Ecto neural progenitor cell (in vitro differentiated cells): ENCODE results near the gene BAHCC1.

Experiments
- DNase-seq: peaks from one replicate; pipeline ENCODE4 v3.0.0-alpha.2; 2018; ENCODE audit warnings: low spot score

BAHCC1 gene

DNA sequence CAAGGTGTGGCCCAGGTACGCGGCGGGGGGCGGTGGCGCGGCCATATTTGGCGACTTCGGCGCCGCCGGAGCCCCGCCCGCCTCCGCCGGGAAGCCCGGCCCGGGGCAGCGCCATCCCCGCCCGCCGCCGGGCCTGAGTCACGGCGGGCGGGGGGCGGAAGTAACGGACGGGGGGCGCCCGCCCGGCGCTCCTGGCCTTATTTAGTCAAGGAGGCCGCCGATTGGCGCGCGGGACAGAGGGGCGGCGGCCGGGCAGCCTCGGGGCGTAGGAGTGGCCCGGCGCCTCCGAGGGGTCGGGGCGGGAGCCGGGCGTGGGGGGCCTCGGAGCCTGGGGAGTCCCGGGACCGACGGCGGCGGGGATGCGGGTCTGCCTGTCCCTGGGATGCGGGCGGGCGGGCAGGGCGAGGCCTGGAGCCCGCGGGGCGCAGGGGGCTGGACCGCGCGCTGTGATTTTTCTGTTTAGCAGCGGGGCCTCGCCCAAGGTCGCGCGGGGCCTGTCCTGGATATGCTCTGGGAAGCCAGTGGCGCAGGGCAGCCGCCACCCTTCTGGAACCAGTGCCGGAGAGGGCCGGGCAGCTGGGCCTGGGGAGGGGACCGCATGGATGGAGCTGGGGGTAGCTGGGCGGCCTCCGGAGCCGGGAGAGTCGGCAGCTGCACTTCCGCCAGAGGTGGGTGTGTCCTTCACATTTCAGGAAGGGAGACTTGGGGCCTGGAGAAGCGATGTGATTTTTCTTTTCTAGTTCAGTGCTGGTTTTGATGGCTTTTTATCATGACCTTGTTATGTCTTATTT lies 119.7 kb downstream of the BAHCC1 start:
- peak; percentile 88 for DNase-seq

GRCh38 chr17:81515530-81516041 lies 120.3 kb downstream of the BAHCC1 start:
- peak; percentile 62 for DNase-seq
